HFF-Myc (cell line): Measurements from ENCODE around the gene OSBPL5.

ENCODE experiments used
- DNase-seq: peaks from one replicate; pipeline ENCODE4 v3.0.0-alpha.2; 2011; ENCODE audit warnings: low read depth; ENCODE audit errors: extremely low read depth
- H3K4me3 ChIP-seq: replicated peaks from 2 replicates; pipeline ENCODE4 v1.5.1; 2011; ENCODE audit warnings: low read depth, mild to moderate bottlenecking, control low read depth, low read length
- CTCF ChIP-seq: IDR thresholded peaks from 2 replicates; pipeline ENCODE4 v1.5.1; 2012; ENCODE audit warnings: mild to moderate bottlenecking, low read depth, low read length, control low read depth; ENCODE audit errors: missing control alignments

OSBPL5 gene

GRCh38 chr11:3197044-3197695 lies 32.1 kb upstream of the OSBPL5 start:
- DNase-seq = no peak
- TF ChIP-seq CTCF = no peak
- no peak overlapping the region for H3K4me3 ChIP-seq

- no peak for TF ChIP-seq CTCF
Observed at GRCh38 chr11:3196161-3197043, 31.3 kb upstream of the OSBPL5 start.

GRCh38 chr11:3195251-3196160 lies 30.4 kb upstream of the OSBPL5 start:
- peak; percentile 54 for TF ChIP-seq CTCF

More at GRCh38 chr11:3196161-3197043, 31.3 kb upstream of the OSBPL5 start:
- DNase-seq = no peak
- no peak overlapping the region for H3K4me3 ChIP-seq

GRCh38 chr11:3194016-3194816 lies 29.1 kb upstream of the OSBPL5 start:
- TF ChIP-seq CTCF = no peak
- no peak for DNase-seq
- H3K4me3 ChIP-seq = no peak overlapping the region

More at GRCh38 chr11:3195251-3196160, 30.4 kb upstream of the OSBPL5 start:
- no peak for DNase-seq
- H3K4me3 ChIP-seq = no peak overlapping the region

- no peak for TF ChIP-seq CTCF
- no peak for DNase-seq
- H3K4me3 ChIP-seq = no peak overlapping the region
Observed at GRCh38 chr11:3193373-3194015, 28.4 kb upstream of the OSBPL5 start.
